Stimulated activated naive CD4-positive, alpha-beta T cell (primary cell): ENCODE data around the gene LPP.

Experiments used
- DNase-seq, 6 experiments: peaks; one replicate each; lab custom pipeline; 2025; lab: John Stamatoyannopoulos, UW

The LPP gene

DNA sequence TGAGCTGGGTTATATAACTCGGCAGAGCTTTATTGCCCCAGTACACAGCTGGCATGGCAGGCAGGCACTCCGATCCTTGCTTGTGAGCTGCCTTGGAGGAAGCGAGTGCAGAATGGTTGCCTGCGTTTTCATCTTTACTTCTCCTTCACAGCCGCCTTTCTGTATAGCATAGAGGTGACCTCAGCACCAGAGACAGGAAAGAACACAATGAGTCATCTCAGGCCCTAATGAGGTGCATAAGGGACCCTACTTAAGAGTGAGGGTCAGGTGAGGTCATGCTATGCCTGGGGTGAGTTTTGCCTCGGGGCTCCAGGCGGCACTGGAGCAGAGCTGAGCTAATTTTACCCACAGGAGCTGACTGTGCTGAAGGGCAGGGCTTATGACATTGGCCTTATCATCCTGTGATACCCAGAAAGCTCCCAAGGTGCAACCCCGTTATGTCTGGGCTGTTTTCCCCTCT, 43.5 kb downstream of the LPP start:
- DNase-seq = no peak

DNA sequence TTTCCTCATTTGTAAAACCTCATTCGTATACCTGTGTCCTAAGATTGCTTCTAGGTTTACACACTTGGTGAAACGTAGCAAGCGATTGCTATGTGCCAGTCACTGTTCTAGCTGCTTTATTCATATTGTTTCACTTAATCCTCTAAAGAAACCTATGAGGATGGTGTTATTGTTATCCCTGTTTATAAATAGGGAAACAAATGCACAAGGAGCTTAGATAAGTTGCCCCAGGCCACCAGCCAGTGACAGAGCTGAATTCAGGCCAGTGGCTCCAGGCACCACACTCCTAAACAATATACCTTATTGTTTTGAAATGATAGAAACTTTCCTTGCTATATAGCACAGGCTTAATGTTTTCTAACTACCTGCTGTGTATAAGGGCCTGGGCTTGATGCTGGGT, 44.0 kb downstream of the LPP start:
- no peak for DNase-seq

DNA sequence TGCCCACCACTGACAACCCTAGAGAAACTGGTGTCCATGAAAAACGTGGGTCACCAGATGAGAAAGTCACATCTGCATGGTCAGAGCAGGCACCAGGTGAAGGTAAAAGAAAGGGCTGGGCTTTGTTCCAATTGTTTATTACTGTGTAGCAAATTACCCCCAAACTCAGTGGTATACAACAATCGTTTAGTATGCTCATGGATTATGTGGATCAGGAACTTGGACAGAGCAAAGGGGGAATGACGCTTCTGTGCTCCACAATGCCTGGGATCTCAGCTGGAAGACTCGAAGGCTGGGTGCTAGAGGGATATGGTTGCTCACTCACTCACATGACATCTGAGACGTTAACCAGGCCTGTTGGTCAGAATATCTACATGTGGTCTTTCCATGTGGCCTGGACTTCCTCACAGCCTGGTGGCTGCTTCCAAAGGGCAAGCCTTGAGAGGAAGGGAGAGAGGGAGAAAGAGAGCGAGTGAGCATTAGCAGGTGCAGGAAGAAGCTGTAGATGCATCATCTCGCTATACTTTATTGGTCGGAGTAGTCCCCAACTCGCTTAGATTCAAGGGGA, 44.9 kb downstream of the LPP start:
- DNase-seq = no peak

DNA sequence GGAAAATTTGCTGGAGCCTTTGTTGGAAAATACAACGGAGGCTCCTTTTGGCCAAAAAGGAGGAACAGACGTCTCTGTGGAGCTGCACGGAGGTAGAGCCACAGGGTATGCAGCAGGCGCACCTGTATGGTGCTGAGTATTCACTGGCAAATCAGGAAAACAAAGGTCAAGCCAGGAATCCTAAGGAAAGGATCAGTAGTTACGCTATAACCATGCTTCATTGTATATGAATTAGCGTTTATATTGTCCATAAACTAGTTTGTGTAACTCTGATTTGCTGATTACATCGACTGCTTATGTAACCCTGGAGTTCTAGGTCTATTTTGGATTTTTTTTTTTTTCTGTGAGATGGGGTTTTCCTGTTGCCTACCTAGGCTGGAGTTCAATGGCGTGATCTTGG, 45.4 kb downstream of the LPP start:
- DNase-seq = no peak

DNA sequence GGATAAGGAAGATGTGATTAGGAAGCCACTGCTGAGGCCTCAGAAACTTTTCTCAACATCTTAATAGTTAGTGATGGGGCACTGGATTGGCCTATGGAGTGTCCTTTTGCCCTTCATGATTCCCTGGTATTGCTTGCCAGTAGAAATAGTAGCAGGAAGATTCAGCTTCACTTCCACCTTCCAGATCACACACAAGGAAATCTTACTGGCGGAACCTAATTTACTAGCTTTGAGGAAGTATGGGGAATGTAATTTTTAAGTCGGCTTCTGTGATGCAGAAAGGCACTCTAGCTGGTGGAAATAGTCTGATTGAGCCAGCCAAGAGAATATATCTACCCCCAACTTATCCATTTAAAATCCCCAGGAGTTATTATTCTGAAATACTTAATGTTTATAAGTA, 46.5 kb downstream of the LPP start:
- no peak for DNase-seq

DNA sequence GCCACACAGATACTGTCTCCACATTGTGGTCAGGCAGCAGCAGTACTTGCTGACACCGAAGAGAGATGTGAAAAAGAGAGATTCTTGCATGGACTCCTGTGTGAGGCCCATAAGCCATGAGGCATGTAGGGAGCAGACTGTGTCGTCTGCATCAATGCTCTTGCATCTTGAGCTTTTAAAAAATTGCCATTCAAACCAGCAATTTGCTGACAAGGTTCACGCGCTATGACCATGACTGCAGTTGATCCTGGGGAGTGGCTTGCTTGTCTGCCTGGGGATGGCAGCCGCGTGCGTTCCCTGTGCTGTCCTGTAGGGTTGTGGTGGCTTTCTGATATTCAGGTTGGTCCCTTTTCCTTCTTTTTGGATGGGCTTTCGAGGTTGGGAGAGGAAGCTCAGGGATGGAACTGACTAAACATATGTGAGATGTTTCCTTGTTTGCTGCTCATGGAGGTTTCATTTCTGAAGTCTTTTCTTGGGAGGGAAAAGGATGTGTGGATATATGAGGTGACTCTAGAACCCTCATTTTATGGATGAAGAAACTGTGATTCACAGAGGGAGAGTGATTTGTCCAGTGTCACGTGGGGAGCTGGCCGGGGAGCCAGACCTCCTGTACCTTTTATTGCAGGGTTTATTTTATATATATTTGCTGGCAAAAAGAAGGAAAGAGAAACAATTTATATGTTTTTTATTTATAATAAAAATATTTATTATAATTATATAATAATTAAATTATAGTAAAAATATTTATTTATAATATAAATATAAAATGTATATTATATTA, 48.6 kb downstream of the LPP start:
- DNase-seq = no peak

DNA sequence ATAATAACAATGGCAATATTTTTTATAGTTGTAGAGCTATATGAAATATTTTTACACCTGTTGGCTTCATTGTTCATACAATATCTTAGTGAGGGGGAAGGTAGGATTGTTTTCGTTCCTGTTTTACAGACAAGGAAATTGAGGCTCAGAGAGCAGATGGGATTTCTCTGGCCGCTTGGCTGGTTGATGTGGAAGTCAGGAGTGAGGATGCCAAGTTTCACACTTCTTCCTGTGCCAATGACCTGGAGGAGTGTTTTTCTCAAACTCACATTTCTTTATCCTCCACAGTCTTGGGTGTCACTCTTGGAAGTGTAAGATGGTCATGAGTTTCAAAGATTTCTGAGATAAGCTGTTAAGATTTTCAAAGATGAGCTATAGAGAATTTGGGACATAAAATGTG, 50.6 kb downstream of the LPP start:
- no peak for DNase-seq

DNA sequence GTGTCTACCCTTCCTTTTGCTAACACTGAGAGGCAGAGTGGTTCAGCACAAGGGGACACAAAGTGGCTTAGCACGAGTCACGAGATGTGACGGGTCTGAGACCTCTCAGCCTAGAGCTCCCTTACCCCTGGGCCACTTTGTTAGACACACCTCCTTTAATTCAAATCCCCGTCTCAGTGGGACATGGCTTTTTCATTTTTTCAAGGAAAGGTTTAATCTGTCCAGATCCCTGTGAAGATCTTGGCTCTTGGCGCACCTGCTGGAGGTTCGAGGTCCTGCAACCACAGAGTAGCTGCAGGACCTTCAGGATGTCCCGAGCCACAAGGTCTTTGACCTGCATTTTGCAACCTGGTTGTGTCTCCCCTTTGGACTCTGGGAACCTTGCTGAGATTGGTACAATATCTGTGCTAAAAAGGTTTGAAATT, 52.0 kb downstream of the LPP start:
- DNase-seq = no peak

DNA sequence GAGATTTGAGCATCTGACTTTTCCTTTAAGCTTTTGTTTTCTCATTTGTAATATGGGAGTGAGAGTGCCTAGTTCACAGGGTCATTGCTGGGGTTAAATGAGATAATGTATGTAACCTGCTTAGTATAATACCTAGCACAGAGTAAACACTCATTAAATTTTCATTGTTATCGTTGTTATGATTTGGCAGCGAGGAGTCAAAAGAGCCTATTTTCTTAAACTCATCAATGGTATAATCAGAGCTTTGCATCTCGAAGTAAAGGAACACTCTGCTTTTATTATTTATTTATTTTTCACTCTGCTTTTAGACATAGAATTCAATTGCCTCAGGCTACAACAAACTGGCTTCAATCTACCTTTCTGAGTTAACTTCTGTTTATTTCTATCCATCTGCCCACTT, 52.8 kb downstream of the LPP start:
- no peak for DNase-seq

DNA sequence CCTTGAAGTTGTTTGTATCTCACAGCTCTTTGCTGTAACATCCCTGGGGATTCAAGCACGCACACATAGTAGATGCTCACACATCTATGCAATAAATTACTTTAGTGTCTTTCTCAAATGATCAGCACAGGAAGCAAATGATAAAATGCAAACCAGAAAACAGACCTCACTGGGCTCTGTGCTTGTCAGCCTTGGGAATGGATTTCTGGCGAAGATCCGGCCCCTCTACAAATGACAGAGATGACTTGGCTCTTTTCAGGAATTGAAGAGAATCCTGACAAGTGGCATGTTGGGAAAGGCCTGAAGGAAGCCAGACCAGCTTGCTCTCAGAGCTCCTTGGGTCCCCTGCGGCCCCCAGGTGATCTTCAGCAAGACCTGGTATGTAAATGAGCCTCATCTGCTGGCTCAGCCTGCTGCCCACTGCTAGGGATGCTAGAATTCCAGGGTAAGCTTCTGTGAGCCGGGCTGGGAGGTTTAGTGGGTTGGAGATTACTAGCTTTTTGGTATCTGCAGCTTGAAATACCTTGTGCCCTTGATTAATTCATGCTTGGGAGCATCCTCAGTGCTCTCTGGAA, 54.1 kb downstream of the LPP start:
- DNase-seq = no peak

DNA sequence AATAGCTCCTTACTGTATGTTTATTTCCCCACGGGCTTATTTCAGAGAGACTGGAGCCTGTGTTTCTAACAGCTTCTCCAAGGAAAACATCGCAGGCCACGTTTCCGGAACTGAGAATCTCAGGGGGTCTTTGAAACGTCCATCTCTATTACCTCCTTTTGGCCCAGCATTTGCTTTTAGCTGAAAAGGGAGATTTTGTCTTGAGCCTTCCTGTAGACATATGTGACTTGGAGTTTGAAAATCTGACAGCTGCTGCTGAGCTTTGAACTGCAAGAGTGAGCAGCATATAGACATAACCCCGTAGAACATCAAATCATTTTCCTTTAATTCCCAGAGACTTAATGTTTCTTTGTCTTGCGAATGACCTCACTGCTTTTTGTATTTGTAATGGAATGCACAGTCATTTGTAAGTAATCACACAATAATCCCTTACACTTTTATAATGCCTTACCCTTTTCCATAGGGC, 54.6 kb downstream of the LPP start:
- no peak for DNase-seq

DNA sequence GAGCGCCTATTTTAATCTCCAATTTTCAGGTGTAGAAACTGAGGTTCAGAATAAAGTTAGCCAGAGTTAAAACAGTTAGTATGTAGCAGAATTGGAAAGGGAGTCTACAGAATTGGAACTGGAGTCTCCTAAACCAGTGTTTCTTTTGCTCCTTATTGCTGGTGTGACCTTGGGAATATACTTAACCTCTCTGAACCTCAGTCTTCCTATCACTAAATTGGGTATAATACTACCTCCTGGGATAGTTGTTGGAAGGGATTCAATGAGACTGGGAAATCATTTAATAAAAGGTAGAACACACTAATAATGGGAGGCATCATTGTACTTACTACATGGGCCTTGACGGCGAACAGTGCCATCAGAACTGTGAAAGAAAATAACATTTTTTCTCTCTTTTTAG, 55.1 kb downstream of the LPP start:
- no peak for DNase-seq

DNA sequence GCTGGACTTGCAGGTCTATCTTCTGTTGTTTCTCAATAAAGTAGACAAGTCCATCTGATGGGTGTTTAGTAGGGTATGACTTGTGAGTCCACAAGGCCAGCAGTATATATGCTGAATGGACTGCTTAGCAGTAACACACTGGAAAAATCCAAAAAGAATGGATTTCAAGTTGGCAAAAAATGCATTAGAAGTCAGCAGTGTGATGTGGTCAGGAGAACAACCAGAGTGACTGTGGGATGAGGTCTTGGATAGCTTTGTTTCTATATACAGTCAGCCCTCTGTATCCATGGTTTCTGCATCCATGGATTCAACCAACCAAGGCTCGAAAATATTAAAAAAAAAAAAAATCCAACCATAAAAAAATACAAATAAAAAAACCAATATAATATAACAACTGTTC, 55.8 kb downstream of the LPP start:
- no peak for DNase-seq

DNA sequence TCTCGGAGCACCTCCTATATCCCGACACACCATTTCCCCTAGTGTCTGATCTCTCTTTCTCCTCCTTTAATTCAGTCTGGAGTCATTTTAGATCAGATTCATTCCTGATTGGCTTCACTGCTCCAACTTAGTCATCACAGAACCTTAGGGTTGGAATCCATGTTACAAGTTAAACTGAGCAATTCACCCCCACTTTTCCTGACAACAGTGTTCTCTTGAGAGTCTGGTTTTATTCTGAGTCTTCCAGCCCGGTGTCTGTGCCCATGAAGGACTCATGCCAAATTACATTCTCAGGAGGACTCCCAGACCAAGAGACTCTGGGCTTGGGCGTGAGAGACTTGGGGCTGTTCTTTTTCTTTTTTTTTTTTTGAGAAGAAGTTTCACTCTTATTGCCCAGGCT, 57.5 kb downstream of the LPP start:
- DNase-seq = no peak

DNA sequence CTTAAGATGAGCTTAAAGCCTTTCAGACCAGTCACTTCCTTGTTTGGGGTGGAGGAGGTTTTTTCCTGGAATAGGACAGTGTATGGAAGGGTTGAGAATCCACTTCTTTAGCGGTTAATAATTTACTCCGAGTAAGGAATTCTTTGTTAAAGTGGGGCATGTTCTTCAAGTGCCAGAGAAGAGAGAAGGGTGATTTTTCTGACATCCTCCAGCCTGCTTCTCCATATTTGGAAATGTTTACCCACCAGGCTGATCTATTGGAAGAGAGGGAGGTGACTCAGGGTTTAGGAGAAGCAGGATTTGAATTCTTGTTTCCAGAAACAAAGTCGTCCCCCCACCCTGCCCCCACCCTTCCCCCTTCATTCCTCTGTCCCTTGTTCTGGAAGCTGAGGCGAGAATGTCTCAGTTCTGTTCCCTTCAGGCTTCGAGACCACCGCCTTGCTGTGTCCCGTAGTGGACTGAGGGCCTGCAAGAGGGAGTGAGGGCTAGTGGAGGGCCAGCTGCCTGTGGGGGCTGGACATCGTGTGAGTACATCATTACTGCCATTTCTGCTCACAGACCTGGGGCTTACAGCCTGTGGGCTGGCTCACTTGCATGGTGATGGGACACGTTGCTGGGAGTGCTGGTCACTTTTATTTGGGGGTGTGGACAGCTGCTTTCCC, 58.5 kb downstream of the LPP start:
- DNase-seq = no peak

DNA sequence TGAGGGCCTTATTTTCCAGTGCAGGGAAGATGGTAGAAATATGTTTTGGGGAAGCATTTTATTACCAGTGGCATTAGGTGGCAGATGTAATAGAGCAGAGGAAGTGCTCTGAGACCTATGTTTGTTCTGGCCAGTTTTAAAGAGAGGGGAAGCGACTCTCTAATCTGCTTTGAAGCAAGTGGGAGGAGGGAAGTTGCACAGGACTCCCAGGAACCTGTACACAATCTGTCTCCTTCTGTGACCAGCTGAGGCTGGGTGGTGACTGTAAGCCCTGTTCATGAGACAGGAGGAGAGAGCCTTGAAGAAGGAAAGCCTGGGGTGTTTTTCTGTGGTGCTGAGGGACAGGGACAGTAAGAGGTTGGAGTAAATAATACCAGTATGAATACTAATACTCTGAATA, 60.5 kb downstream of the LPP start:
- no peak for DNase-seq

DNA sequence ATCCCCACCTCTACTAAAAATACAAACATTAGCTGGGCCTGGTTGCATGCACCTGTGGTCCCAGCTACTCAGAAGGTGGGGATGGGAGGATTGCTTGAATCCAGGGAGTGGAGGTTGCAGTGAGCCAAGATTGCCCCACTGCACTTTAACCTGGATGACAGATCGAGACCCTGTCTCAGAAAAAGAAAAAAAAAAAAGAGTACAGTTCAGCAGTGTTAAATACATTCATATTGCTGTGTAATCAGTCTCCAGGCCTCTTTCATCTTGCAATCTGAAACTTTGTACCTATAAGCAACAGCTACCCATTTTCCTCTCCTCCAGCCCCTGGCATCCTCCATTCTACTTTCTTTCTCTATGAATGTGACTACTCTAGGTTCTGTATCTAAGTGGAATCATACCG, 61.2 kb downstream of the LPP start:
- DNase-seq = no peak

DNA sequence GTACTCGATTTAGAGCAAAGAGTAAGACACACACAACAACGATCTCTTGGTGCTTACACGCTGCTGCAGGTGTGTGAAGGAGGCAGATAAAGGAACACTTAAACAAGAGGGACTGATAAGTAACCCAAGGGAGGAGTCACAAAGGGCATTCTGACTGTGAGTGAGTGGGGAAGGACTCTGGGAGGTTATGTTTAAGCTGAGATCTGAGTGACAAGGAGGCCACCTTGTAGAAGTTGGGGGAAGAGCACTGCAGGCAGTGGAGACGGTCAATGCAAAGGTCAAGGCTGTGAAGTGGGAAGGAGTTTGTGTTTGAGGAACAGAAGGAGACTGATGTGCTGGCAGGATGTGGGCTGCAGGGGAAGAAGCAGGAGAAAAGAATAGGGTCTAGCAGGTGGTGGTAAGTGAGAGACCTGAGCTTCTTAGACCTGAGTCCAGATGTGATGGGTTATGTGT, 63.1 kb downstream of the LPP start:
- DNase-seq = no peak

DNA sequence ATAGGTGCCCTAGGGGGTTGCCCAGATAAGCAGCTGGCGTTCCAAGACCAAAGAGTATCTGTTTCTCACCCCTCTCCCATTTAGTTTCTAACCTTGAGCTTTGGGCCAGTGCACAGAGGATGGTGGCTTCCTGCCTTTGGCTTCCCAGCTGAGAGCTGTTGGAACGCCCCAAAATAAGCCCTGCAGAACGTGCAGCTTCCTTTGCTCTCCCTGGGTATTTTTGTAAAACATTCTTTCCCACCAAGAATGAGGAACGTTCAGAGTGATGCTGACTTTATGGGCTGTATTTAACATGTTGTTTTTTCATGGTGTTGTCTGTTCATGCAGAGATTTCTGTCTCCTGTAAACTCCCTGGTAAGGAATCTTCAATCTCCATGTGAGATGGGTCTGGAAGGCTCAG, 63.8 kb downstream of the LPP start:
- DNase-seq = no peak

DNA sequence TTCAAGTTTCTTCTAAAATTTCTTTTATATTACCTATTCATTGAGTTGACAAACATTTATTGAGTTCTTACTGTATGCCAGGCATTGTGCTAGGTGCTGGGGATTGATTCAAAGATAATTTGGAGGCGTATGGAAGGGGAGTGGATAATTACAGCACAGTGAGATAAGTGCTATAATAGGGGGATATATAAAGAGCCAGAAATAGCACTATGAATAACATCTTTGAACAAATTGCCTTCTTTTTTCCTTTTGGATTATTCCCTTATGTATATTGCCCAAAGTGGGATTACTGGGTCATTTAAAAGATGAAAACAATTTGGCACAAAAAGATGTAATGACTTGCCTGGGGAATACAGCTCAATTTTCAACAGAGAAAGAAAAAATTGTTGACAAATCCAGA, 64.6 kb downstream of the LPP start:
- no peak for DNase-seq

DNA sequence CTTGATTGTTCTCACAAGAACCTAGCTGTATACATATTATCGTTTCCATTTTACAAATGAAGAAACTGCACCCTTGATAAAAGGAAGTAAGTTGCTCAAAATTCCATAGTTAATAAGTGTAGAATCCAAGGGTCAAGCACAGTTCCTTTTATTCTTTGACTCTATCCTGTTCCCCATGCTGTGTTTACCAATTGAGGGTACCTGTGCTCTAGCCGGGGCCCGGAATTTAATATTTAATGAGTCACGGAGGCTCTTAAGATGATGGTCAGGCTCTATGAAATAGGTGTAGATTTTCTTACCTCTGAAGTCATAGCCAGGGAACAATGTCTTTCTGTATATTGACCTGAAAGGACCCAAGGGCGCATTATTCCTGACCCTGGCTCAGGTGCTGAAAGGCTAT, 65.2 kb downstream of the LPP start:
- no peak for DNase-seq

DNA sequence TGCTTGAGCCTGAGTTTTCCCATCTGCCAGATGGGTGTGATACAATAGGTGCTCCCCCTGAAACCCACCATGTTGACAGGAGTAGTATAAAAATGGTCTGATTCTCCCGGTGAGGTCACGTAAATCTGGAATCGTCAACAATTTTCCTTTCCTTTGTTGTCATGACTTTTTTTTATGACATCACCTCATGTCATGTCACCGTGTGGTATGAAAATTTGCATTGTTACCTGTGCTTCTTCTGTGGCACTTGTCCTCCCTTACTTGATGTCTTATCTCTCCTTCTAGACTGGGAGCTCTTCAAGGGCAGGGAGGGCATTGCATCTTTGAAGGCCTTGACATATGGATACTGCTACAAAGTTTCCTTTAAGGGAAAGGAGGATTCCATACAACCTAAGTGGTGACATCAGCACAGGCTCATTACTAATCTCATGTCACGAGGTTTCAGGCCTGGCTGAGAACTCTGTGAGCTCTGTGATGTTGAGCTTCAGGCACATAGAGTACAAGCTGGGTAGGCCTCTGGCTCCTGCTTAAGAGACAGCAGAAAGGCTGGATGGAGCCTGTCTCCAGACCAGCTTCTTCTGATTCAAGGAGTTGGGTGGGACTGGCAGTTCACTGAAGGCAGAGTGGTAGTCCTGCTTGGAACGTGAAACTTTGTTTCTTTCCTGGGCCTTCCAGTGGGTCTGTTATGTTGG, 66.3 kb downstream of the LPP start:
- no peak for DNase-seq
